Left lobe of liver (tissue), 2 donors: Measurements from ENCODE around the gene PRICKLE2. TPM values are rescaled to one million over a fixed set of nuclear protein-coding genes. Genes with fewer than 3 reads are reported as not detected.

Source experiments
- ATAC-seq: fragments of 200-7000 bp; cut with Tn5 transposase; one replicate; pipeline ENCODE4 v1.9.1; 2020; ENCODE audit warnings: mild to moderate bottlenecking, moderate library complexity
- DNase-seq: peaks from one replicate; pipeline ENCODE4 v3.0.0-alpha.2; 2020; ENCODE audit warnings: low spot score
- total RNA-seq: library from RNA; stranded (reverse); gene quantifications from one replicate; pipeline ENCODE4 v1.2.1, GENCODE V29; 2021
- donor health status: DM: no; HTN: no; CAD: no; lungs with moderate emphysema.
- donor health status: DM: no; HTN: yes; CAD: no.

The PRICKLE2 gene
- total RNA-seq, 1 donor from 2014 or later: 3.6 TPM

GRCh38 chr3:64053581-64053980, 171.7 kb downstream of the PRICKLE2 start:
- DNase-seq (no peak), ATAC-seq (no peak)

DNA sequence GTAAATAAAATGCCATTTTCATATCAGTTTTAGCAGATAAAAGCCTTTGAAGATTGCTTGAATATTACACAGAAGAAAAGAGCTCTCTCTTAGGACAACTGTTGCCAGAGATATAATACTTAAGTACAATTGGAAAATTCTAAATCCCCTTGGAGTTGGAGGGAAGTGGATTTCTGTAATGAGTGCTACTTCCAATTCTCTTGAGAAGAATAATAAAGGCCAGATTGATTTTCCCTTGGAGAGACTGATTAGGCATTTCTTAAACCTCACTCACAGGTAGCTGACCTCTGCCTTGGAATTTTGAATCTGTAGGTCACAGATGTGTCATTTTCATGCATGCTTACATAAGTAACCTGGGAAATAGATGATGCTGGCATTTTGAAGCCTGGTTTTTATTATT, 172.1 kb downstream of the PRICKLE2 start:
- DNase-seq: no peak
- ATAC-seq: no peak

GRCh38 chr3:64049832-64050231, 175.4 kb downstream of the PRICKLE2 start:
- no peak for ATAC-seq

GRCh38 chr3:64049136-64049535, 176.1 kb downstream of the PRICKLE2 start:
- DNase-seq (no peak), ATAC-seq (no peak)

More at GRCh38 chr3:64049832-64050231, 175.4 kb downstream of the PRICKLE2 start:
- DNase-seq: no peak

- ATAC-seq: no peak
- DNase-seq: no peak
These were observed 176.6 kb downstream of the PRICKLE2 start for GRCh38 chr3:64048631-64049061.

GRCh38 chr3:64047787-64048186, 177.5 kb downstream of the PRICKLE2 start:
- DNase-seq: no peak
- no peak for ATAC-seq

DNA sequence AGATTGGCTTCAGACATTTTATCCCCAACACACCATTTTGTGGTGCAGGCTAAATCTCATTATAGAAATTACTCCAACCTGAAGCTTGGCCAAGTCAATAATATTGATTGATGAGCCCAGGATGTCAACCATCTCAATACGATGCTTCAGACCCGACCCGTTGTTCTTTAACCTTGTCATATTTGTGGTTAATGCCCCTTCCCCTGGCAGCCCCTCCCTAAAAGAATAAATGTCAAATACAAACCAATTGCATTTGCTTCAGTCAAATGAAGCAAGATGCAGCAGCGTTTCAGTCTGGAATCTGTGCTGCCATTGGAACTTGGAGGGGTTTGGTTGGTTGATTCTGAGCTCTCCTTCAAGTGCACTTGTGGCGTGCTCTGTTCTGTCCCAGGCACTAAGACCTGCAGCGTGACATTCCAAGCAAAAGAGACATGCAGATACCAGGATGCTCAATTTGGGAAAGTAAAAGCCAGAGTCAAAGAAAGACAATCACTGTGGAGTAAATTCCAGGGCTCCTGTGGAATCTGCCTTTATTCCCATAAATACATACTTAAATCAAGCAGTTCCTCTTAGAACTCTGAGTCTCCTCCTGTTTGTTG, 178.2 kb downstream of the PRICKLE2 start:
- ATAC-seq (no peak), DNase-seq (no peak)

DNA sequence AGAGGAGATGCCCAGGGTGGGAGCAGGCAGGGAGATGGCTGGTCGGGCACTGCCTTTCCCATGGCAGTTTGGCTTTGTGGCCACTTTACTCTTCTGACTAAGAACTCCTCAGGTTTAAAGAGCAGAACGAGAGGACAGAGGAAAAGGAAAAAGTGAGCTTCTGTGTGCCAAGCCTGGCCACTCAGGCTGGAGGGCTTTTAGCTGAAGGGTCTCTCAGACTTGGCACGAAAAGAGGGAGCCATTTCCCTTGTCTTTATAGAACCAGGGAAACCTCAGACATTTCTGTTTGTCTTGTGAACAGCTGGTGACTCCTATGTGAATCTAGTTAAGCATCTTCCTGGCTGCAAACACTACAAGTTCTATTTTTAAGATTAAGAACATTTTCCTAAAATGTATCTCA, 178.7 kb downstream of the PRICKLE2 start:
- ATAC-seq (no peak), DNase-seq (no peak)

- ATAC-seq: no peak
- no peak for DNase-seq
These were observed 182.3 kb downstream of the PRICKLE2 start for GRCh38 chr3:64042952-64043351.

Other genes starting within 250 kb of the PRICKLE2 start
- gene PSMD6, start 202.0 kb downstream of the PRICKLE2 start, total RNA-seq: 31.8 TPM